Fibroblast of lung (primary cell): ENCODE measurements around the gene MDFI.

ENCODE experiments used
- EZH2 ChIP-seq: IDR thresholded peaks from 2 replicates; pipeline ENCODE4 v1.5.1; 2012; ENCODE audit warnings: low read length, control low read depth, mild to moderate bottlenecking; ENCODE audit errors: missing control alignments
- TF ChIP-seq, protein P1 (sequence below), 2 donors: IDR thresholded peaks in 1 of 2; conservative IDR thresholded peaks in 1 of 2; 1 replicate in 1 of 2; 2 replicates in 1 of 2; pipeline ENCODE4 v1.5.1; 2011 to 2012; ENCODE audit warnings: low read length in 2 of 2, control low read depth in 1 of 2, inconsistent platforms in 1 of 2, low read depth in 1 of 2, mild to moderate bottlenecking in 1 of 2

DNA sequence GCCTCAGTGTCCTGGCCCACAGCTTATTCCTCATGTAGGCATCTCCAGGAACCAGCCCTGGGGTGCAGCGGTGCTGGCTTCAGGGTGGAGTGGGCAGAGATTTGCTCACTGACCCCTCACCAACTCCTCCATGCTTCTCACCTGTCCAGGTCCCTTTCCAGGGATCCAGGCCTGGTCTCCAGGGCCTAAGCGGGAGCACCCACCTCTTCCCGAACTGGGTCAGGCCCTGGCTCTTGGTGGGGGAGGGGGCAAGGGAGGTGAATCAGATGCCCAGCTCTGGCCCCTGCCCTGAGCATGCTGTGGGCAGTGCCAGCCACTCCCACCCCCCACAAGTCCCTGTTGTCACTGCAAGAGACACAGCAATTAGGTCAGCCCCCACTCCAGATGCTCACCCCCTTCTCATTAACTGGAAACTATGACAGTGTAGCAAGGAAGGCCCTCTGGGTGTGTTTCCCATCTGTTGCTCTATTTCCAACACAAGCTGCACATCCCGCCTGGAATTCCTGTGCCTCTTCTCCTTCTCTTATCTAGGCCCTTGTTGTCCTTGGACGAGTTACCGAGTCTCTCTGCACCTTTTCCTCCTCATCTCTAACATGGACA, 37.0 kb downstream of the MDFI start:
- TF ChIP-seq, protein P1, sequence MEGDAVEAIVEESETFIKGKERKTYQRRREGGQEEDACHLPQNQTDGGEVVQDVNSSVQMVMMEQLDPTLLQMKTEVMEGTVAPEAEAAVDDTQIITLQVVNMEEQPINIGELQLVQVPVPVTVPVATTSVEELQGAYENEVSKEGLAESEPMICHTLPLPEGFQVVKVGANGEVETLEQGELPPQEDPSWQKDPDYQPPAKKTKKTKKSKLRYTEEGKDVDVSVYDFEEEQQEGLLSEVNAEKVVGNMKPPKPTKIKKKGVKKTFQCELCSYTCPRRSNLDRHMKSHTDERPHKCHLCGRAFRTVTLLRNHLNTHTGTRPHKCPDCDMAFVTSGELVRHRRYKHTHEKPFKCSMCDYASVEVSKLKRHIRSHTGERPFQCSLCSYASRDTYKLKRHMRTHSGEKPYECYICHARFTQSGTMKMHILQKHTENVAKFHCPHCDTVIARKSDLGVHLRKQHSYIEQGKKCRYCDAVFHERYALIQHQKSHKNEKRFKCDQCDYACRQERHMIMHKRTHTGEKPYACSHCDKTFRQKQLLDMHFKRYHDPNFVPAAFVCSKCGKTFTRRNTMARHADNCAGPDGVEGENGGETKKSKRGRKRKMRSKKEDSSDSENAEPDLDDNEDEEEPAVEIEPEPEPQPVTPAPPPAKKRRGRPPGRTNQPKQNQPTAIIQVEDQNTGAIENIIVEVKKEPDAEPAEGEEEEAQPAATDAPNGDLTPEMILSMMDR (conservative IDR thresholded peaks at IDR 0.05 in 1 of 2, IDR thresholded peaks at IDR 0.05 in 1 of 2; ENCODE audit: low read depth in 1 of 2, low read length in 2 of 2) = no peak
- TF ChIP-seq EZH2 = no peak
